ENCODE measurements around the gene GJA5. TPM values are rescaled to one million over a fixed set of nuclear protein-coding genes. Genes with fewer than 3 reads are reported as not detected.

GJA5 gene
- total RNA-seq, 1 experiment from 2014 or later: 0.39 TPM

- no peak for DNase-seq
- Histone ChIP-seq H3K4me1 (ENCODE audit: insufficient read depth, low read length) (no peaks in the 10 kb centered on the region; the same call in 1 of the 2 replicates), H3K79me2 (ENCODE audit: insufficient read depth, low read length) (no peaks in the 10 kb centered on the region), H3T11ph (ENCODE audit: low read length) (no peak overlapping the region), H2AK5ac (ENCODE audit: insufficient read length, low read length) (no peak overlapping the region), H3K79me1 (ENCODE audit: insufficient read depth, low read depth, low read length, poor library complexity, severe bottlenecking) (no peaks in the 10 kb centered on the region), H2BK12ac (ENCODE audit: insufficient read length, low read depth, low read length) (no peak overlapping the region), H4K5ac (ENCODE audit: insufficient read length, low read depth, low read length) (no peak overlapping the region), H4K91ac (ENCODE audit: insufficient read length, low read depth, low read length) (no peak overlapping the region), H3K14ac (ENCODE audit: insufficient read depth, low read length) (no peak overlapping the region), H2AFZ (ENCODE audit: low read length) (no peak overlapping the region), H3K9ac (ENCODE audit: extremely low read depth, insufficient read length, low read length) (no peak overlapping the region), H3K23ac (ENCODE audit: insufficient read length, low read depth, low read length) (no peak overlapping the region), H3K23me2 (ENCODE audit: insufficient read length, low read depth, low read length, poor library complexity, severe bottlenecking) (no peaks in the 10 kb centered on the region), H2BK5ac (ENCODE audit: insufficient read length, low read length) (no peak overlapping the region), H2BK20ac (ENCODE audit: low read depth, low read length, poor library complexity, severe bottlenecking) (no peak overlapping the region), H2BK15ac (ENCODE audit: low read depth, low read length) (no peak overlapping the region), H3K4ac (ENCODE audit: low read depth, low read length) (no peak overlapping the region), H3K27ac (ENCODE audit: insufficient read length, low read depth, low read length) (no peak overlapping the region), H3K27me3 (ENCODE audit: insufficient read depth, low read length) (no peaks in the 10 kb centered on the region), H3K4me2 (ENCODE audit: insufficient read depth, insufficient read length, low read length) (no peak overlapping the region), H2BK120ac (ENCODE audit: low read depth, low read length, poor library complexity, severe bottlenecking) (no peak overlapping the region), H4K20me1 (ENCODE audit: control insufficient read depth, insufficient read depth, insufficient read length) (no peaks in the 10 kb centered on the region), H3K9me3 (ENCODE audit: control insufficient read depth, low read depth, low read length) (no peaks in the 10 kb centered on the region), H3K18ac (ENCODE audit: insufficient read length, low read depth, low read length) (no peak overlapping the region), H3K56ac (ENCODE audit: insufficient read length, low read depth, low read length) (no peak overlapping the region), H4K8ac (replicated peaks; ENCODE audit: insufficient read length, low read depth, low read length) (no peak overlapping the region)
- no CpG with 5 or more reads among the region's 4 CpGs for WGBS (ENCODE audit: extremely low coverage, insufficient read length, low lambda C conversion rate)
- no peaks in the 10 kb centered on the region for H3K36me3 Mint-ChIP-seq (ENCODE audit: insufficient read depth in 1 of 3, low read depth in 3 of 3)
- no peaks in the 10 kb centered on the region; the same call in 1 of the 2 replicates for H3K27me3 Mint-ChIP-seq (ENCODE audit: low read depth)
- peak overlapping the region in 1 of 3 experiments; percentile 45; a peak in 1 of 7 replicates for H3K27ac Mint-ChIP-seq
- H3K9me3 Mint-ChIP-seq: no peaks in the 10 kb centered on the region
- TF ChIP-seq CTCF (conservative IDR thresholded peaks at IDR 0.05): no peak
- no peak overlapping the region for H3K4me3 Mint-ChIP-seq
- peaks cover 7 to 10% of the 10 kb centered on the region in 2 experiments for H3K4me1 Mint-ChIP-seq
These were observed 47.0 kb upstream of the GJA5 start for GRCh38 chr1:147807405-147807804.
